IMR-90 (cell line): ENCODE results near the gene SLC16A5.

ENCODE experiments used
- POLR2A ChIP-seq: IDR thresholded peaks from 2 replicates; pipeline ENCODE4 v1.6.1; 2012; ENCODE audit warnings: mild to moderate bottlenecking, low read depth, low read length
- RAD21 ChIP-seq: IDR thresholded peaks from 2 replicates; pipeline ENCODE4 v1.6.1; 2012; ENCODE audit warnings: low read length, improper control_type of control experiment
- RCOR1 ChIP-seq: IDR thresholded peaks from 2 replicates; pipeline ENCODE4 v1.6.1; 2012; ENCODE audit warnings: mild to moderate bottlenecking, low read length, improper control_type of control experiment; ENCODE audit not compliant: insufficient replicate concordance
- SMC3 ChIP-seq: fragments of 150-350 bp; IDR thresholded peaks from 2 replicates; pipeline ENCODE4 v1.6.1; 2016; ENCODE audit warnings: low read depth, mild to moderate bottlenecking, antibody characterized with exemption, low read length, moderate library complexity
- TF ChIP-seq, protein P1 (sequence below): conservative IDR thresholded peaks from 2 replicates; pipeline ENCODE4 v1.5.1; 2012; ENCODE audit warnings: mild to moderate bottlenecking, low read depth, low read length, improper control_type of control experiment

DNA sequence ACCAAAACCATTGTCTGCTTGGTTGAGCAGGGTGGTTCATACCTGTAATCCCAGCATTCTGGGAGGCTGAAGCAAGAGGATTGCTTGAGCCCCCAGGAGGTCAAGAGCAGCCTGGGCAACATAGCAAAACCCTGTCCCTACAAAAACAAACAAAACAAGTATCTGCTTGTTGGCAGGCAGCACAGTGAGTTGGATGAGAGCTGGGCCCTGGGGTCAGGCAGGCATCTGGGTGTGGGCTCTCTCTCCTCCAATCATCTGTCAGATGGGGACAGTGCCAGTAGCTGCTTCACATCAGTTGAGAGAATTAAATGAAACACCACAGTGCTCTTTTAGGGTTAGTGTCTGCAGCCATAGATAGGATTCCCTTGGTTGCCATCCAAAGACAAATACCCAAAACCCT lies 27.8 kb downstream of the SLC16A5 start:
- TF ChIP-seq RAD21 (no peak), POLR2A (no peak), RCOR1 (no peak), SMC3 (no peak)
- TF ChIP-seq, protein P1, sequence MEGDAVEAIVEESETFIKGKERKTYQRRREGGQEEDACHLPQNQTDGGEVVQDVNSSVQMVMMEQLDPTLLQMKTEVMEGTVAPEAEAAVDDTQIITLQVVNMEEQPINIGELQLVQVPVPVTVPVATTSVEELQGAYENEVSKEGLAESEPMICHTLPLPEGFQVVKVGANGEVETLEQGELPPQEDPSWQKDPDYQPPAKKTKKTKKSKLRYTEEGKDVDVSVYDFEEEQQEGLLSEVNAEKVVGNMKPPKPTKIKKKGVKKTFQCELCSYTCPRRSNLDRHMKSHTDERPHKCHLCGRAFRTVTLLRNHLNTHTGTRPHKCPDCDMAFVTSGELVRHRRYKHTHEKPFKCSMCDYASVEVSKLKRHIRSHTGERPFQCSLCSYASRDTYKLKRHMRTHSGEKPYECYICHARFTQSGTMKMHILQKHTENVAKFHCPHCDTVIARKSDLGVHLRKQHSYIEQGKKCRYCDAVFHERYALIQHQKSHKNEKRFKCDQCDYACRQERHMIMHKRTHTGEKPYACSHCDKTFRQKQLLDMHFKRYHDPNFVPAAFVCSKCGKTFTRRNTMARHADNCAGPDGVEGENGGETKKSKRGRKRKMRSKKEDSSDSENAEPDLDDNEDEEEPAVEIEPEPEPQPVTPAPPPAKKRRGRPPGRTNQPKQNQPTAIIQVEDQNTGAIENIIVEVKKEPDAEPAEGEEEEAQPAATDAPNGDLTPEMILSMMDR = no peak
